Kidney epithelial cell (primary cell): ENCODE measurements around the gene PRRC1. TPM values are rescaled to one million over a fixed set of nuclear protein-coding genes. Genes with fewer than 3 reads are reported as not detected.
"Not testable (repeated sequence)": the region's sequence is repeated elsewhere in the genome, so short reads cannot be mapped to it uniquely, and the experiment has no call there.

Experiments used
- DNase-seq: peaks from one replicate; pipeline ENCODE4 v3.0.0-alpha.2; 2010; ENCODE audit warnings: low read depth
- H3K27me3 ChIP-seq: 2 replicates; pipeline ENCODE4 v1.6.0; 2011; ENCODE audit warnings: low read length; ENCODE audit not compliant: control insufficient read depth, insufficient read depth
- H3K36me3 ChIP-seq: 2 replicates; pipeline ENCODE4 v1.5.1; 2011; ENCODE audit warnings: low read length; ENCODE audit not compliant: control insufficient read depth, insufficient read depth
- H3K4me3 ChIP-seq: 2 replicates; pipeline ENCODE4 v1.5.1; 2011; ENCODE audit warnings: low read depth, mild to moderate bottlenecking, control low read depth, low read length
- CTCF ChIP-seq: IDR thresholded peaks from 2 replicates; pipeline ENCODE4 v1.5.1; 2011; ENCODE audit warnings: mild to moderate bottlenecking, moderate library complexity, low read length, control low read depth, inconsistent platforms; ENCODE audit not compliant: insufficient read depth, poor library complexity, severe bottlenecking
- total RNA-seq: library from RNA; depleted of rRNA; stranded (reverse); fragments of >200 nt; gene quantifications from 2 replicates; pipeline ENCODE4 v1.2.3, GENCODE V29; 2015

The PRRC1 gene
- total RNA-seq, 1 donor from 2014 or later = 54.9 TPM

GRCh38 chr5:127525181-127525580 lies 7.7 kb downstream of the PRRC1 start:
- H3K4me3 ChIP-seq = no peak overlapping the region
- DNase-seq = no peak
- TF ChIP-seq CTCF = no peak
- H3K27me3 ChIP-seq = no peaks in the 10 kb centered on the region
- H3K36me3 ChIP-seq = no peaks in the 10 kb centered on the region

- no peaks in the 10 kb centered on the region for H3K36me3 ChIP-seq
- DNase-seq = no peak
- no peaks in the 10 kb centered on the region for H3K27me3 ChIP-seq
- no peak overlapping the region for H3K4me3 ChIP-seq
- TF ChIP-seq CTCF = no peak
Measured at GRCh38 chr5:127529904-127530682, 12.7 kb downstream of the PRRC1 start.

- TF ChIP-seq CTCF = peak; percentile 26
- DNase-seq = no peak
- H3K27me3 ChIP-seq = no peaks in the 10 kb centered on the region
- H3K36me3 ChIP-seq = no peaks in the 10 kb centered on the region
- no peak overlapping the region for H3K4me3 ChIP-seq
Measured at GRCh38 chr5:127536687-127537086, 19.2 kb downstream of the PRRC1 start.

- H3K36me3 ChIP-seq = not testable (repeated sequence)
Measured at GRCh38 chr5:127540553-127540952, 23.1 kb downstream of the PRRC1 start.

GRCh38 chr5:127545249-127545648 lies 27.8 kb downstream of the PRRC1 start:
- H3K36me3 ChIP-seq, H3K4me3 ChIP-seq, H3K27me3 ChIP-seq, DNase-seq: not testable (repeated sequence)

More at GRCh38 chr5:127540553-127540952, 23.1 kb downstream of the PRRC1 start:
- H3K4me3 ChIP-seq, H3K27me3 ChIP-seq, DNase-seq: not testable (repeated sequence)

GRCh38 chr5:127549551-127549950 lies 32.1 kb downstream of the PRRC1 start:
- no peak for TF ChIP-seq CTCF
- no peak for DNase-seq
- no peak overlapping the region for H3K4me3 ChIP-seq
- no peaks in the 10 kb centered on the region for H3K36me3 ChIP-seq
- H3K27me3 ChIP-seq = no peaks in the 10 kb centered on the region

- Histone ChIP-seq H3K27me3 (no peaks in the 10 kb centered on the region), H3K4me3 (no peak overlapping the region), H3K36me3 (no peaks in the 10 kb centered on the region)
- DNase-seq = no peak
- TF ChIP-seq CTCF = no peak
Measured at GRCh38 chr5:127550652-127551409, 33.4 kb downstream of the PRRC1 start.
